Fibroblast of lung (primary cell): ENCODE data around the gene PLA2G4F.

Experiments
- CTCF ChIP-seq, 2 donors: IDR thresholded peaks in 1 of 2; conservative IDR thresholded peaks in 1 of 2; 1 replicate in 1 of 2; 2 replicates in 1 of 2; pipeline ENCODE4 v1.5.1; 2011 to 2012; ENCODE audit warnings: low read length in 2 of 2, control low read depth in 1 of 2, inconsistent platforms in 1 of 2, low read depth in 1 of 2, mild to moderate bottlenecking in 1 of 2
- EZH2 ChIP-seq: IDR thresholded peaks from 2 replicates; pipeline ENCODE4 v1.5.1; 2012; ENCODE audit warnings: low read length, control low read depth, mild to moderate bottlenecking; ENCODE audit errors: missing control alignments

- TF ChIP-seq CTCF (conservative IDR thresholded peaks at IDR 0.05 in 1 of 2, IDR thresholded peaks at IDR 0.05 in 1 of 2; ENCODE audit: low read depth in 1 of 2, low read length in 2 of 2) (no peak), EZH2 (no peak)
These were observed 1.7 kb upstream of the PLA2G4F start for GRCh38 chr15:42157981-42158765.
